Glutamatergic neuron (in vitro differentiated cells): Measurements from ENCODE around the gene OR2W1. TPM values are rescaled to one million over a fixed set of nuclear protein-coding genes. Genes with fewer than 3 reads are reported as not detected.

ENCODE experiments used
- DNase-seq: peaks from one replicate; pipeline ENCODE4 v3.0.0; 2022
- H3K27ac Mint-ChIP-seq: one replicate; pipeline ENCODE4 v1.8.0; 2020; ENCODE audit warnings: mild to moderate bottlenecking, mixed read lengths, inconsistent platforms; ENCODE audit not compliant: unreplicated experiment
- H3K27me3 Mint-ChIP-seq: one replicate; pipeline ENCODE4 v1.8.0; 2020; ENCODE audit warnings: mild to moderate bottlenecking, moderate library complexity, mixed read lengths, inconsistent platforms; ENCODE audit not compliant: unreplicated experiment
- H3K36me3 Mint-ChIP-seq: one replicate; pipeline ENCODE4 v1.8.0; 2020; ENCODE audit warnings: mild to moderate bottlenecking, mixed read lengths, inconsistent platforms; ENCODE audit not compliant: unreplicated experiment
- H3K4me1 Mint-ChIP-seq: one replicate; pipeline ENCODE4 v1.8.0; 2020; ENCODE audit warnings: mild to moderate bottlenecking, low read depth, mixed read lengths, inconsistent platforms; ENCODE audit not compliant: unreplicated experiment
- H3K4me3 Mint-ChIP-seq: one replicate; pipeline ENCODE4 v1.8.0; 2020; ENCODE audit warnings: mild to moderate bottlenecking, mixed read lengths, inconsistent platforms; ENCODE audit not compliant: unreplicated experiment
- H3K9me3 Mint-ChIP-seq: one replicate; pipeline ENCODE4 v1.8.0; 2020; ENCODE audit warnings: mild to moderate bottlenecking, moderate library complexity, mixed read lengths, inconsistent platforms; ENCODE audit not compliant: unreplicated experiment
- CTCF ChIP-seq: fragments of 200-600 bp; sonication (generic); IDR thresholded peaks from one replicate; pipeline ENCODE4 v1.5.0; 2021; ENCODE audit not compliant: partially characterized antibody, unreplicated experiment
- total RNA-seq: library from RNA; stranded (reverse); fragmentation: NEBNext Ultra II Directional; extraction: Animal tissue kit (Norgen Biotek cat#: 25700); gene quantifications from one replicate; pipeline ENCODE4 v1.2.1, GENCODE V29; 2021; ENCODE audit not compliant: unreplicated experiment

OR2W1 gene
- total RNA-seq, 1 donor from 2014 or later, result not detected

DNA sequence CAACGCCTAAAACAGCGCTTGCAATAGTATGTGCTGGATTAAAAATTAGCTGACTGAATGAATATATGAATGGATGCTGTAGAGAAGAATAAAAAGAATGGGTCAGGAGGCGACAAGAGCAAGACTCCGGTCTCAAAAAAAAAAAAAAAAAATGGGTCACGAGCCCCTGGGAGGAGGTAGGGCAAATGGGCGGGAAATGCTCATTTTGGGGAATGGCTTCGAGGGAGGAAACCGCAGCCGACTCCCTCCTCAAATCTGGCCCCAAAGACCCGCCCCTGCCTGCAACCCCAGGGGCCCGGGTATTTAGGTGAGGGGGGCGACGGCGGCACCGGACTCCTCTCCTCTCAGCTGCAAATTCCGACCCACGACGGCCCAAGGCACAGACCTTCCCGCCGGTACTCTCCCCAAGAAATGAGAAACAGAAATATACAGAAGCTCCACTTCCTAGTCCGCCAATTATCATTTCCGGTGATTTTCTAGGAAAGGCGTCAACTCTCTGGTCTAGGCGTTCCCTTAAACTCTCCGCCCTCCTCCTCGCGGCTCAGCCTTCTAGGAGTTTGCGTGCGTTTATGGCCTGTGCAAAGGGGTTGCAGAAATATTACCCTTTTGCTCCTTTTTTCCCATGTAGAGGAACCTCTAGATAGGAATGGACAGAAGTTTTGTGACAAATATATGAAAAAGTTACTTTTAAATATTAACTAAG is 39.6 kb downstream of the OR2W1 start, which contains the start of gene ZNF311:
TSS of gene ZNF311 (minus strand) at position 133 of the 703 bp plus-strand sequence. CDS start 1,361 bp downstream, outside the sequence.
- DNase-seq, result peak; percentile 41
- no peak for TF ChIP-seq CTCF
- Mint-ChIP-seq H3K9me3 (no peaks in the 10 kb centered on the region), H3K4me1 (no peaks in the 10 kb centered on the region), H3K27ac (peak within 1 kb of the TSS; percentile 7), H3K36me3 (no peaks in the 10 kb centered on the region), H3K4me3 (peak within 1 kb of the TSS; percentile 96), H3K27me3 (peaks cover 2% of the 10 kb centered on the region)

- Mint-ChIP-seq H3K36me3 (no peaks in the 10 kb centered on the region), H3K27ac (no peak overlapping the region)
Observed at GRCh38 chr6:28996844-28997510, 48.0 kb downstream of the OR2W1 start.

GRCh38 chr6:28995093-28995650 is 49.8 kb downstream of the OR2W1 start:
- H3K27ac Mint-ChIP-seq, result no peak overlapping the region

More at GRCh38 chr6:28996844-28997510, 48.0 kb downstream of the OR2W1 start:
- Mint-ChIP-seq H3K9me3 (no peaks in the 10 kb centered on the region), H3K27me3 (no peaks in the 10 kb centered on the region), H3K4me1 (no peaks in the 10 kb centered on the region), H3K4me3 (no peak overlapping the region)
- TF ChIP-seq CTCF, result no peak
- no peak for DNase-seq

More at GRCh38 chr6:28995093-28995650, 49.8 kb downstream of the OR2W1 start:
- Mint-ChIP-seq H3K9me3 (no peaks in the 10 kb centered on the region), H3K4me1 (no peaks in the 10 kb centered on the region), H3K27me3 (no peaks in the 10 kb centered on the region), H3K4me3 (no peak overlapping the region), H3K36me3 (no peaks in the 10 kb centered on the region)
- no peak for TF ChIP-seq CTCF
- DNase-seq, result no peak

Other genes starting within 250 kb of the OR2W1 start
- 65.2 TPM for gene TRIM27, start 121.2 kb downstream of the OR2W1 start, total RNA-seq
- 5.1 TPM for gene ZNF311, start 39.9 kb downstream of the OR2W1 start, total RNA-seq
- not detected for gene OR2B3, start 42.1 kb upstream of the OR2W1 start, total RNA-seq
- gene OR2J1, start 54.3 kb upstream of the OR2W1 start, total RNA-seq, result not detected
- gene OR2J3, start 62.9 kb upstream of the OR2W1 start, total RNA-seq, result not detected
- gene OR2J2, start 125.7 kb upstream of the OR2W1 start, total RNA-seq, result not detected